GM19025 (cell line): ENCODE data around the gene GBE1.

ENCODE experiments used
- ATAC-seq: cut with Tn5 transposase; IDR thresholded peaks from one replicate; pipeline ENCODE4 v1.9.1; 2021; ENCODE audit warnings: mild to moderate bottlenecking, low read depth, moderate library complexity; ENCODE audit not compliant: unreplicated experiment

GBE1 gene

DNA sequence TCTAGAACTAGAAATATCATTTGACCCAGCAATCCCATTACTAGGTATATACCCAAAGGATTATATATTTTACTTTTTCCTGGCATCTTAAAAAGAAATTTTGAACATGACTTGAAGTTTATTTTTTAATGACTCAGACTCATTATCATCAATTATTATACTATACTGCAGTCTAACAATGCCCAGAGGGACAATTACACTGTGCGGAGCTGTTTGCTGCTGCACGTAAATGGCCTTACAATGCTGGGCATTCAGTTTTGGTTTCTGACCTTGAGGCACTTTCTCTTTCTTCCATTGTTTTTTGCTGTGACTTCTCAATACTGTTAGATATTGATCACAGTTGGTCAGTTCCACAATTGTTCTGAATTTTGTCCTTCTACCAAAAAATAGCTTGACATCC is 128.8 kb downstream of the GBE1 start:
- ATAC-seq = no peak

DNA sequence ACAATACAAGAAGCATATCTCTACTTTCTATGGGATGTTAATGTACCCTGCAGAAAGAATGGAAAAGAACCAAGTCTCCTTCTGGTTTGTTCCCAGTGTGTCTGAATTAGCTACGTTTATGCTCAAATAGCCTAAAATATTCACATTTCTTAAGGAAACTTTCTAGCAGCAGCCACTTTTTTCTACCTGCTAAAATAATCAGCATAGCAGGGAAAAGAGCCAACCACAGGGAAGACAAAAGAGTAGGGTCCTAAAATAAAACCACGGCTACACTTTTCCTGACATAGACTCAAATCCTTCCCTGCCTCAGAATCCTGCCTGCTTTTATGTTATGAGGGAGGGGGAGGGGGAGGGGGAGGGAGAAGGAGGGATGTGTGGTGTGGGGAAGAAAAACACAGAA is 136.7 kb downstream of the GBE1 start:
- no peak for ATAC-seq

DNA sequence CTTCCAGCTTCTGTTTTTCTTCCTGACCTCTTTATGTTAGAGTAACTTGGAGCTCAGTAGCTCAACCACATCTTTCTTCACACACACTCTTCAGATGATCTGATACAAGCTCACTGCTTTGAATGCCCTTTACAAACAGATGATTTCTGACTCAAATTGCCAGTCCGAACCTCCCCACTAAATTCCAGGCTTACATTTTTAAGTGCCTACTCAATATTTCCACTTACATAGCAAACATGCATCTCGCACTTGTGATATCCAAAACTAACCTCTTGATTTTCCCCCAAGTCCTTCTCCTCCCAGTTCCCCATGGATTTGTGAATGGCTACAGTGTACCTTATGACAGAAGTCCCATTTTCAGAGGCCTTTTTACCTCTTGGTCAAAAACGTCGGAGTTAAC is 139.1 kb downstream of the GBE1 start:
- ATAC-seq = no peak

DNA sequence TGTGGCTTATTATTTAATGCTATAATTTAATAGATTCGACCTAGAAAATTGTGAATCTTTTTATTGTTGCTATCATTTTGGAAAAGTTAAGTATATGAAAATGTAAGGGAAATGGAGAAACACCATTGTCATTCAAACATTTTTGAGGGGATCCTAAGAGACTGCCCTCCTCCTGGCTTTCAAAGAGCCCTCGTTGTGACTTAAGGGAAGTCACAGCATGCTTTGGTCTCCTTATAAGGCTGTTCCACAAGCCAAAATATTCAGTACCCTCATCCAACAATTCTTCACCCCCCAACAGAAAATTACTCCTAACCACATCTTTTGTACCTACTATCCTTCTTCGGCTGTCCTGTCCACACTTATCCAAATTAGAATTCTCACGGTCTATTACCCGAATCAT is 140.2 kb downstream of the GBE1 start:
- ATAC-seq = no peak

DNA sequence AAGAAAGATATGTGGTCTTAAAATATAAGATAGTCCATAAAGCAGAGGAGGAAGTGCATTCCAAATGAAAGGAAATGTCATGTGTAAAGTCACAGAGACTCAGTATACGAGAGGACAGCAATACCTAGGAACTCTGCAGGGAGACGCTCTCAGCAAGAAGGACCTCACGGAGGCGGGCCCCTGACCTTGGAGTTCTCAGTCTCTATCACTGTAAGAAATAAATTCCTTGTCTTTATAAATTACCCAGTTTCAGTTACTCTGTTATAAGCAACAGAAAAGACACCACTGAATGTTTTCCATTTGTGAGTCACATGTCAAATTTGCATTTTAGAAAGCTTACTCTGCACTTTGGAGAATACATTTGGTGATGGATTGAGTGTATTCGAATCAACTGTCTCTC is 140.6 kb downstream of the GBE1 start:
- ATAC-seq = no peak

DNA sequence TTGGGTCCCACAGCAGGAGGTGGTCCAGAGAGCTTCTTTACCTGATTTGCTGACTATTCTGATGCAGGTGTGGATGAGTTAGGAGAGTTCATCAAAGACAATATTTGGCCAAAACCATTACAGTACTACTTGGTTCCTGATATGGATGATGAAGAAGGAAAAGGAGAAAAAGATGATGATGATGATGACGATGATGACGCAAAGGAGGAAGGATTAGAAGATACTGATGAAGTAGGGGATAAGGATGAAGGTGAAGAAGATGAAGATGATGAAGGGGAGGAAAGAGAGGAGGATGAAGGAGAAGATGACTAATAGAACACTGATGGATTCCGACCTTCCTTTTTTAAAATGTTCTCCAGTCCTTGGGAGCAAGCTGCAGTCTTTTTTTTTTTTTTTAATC is 148.7 kb downstream of the GBE1 start:
- no peak for ATAC-seq

DNA sequence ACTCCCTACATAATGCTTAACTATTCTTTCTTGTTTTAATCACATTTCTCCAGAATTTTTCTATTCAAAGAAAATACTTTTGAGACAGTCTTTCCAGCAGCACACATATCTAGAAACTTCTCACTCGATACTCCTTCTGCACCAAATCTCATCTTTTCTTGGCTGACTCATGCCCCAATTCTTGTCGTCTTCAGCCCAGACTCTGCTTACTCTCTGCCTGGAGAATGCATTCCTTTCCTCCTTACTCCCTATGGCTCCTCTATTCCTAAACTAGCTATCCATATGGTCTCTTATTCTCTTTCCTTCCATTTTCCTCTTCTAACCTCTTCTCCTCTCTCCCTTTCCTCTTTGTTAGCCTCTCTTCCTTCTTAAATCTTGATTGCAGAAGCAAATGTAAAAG is 158.7 kb downstream of the GBE1 start:
- ATAC-seq = no peak

DNA sequence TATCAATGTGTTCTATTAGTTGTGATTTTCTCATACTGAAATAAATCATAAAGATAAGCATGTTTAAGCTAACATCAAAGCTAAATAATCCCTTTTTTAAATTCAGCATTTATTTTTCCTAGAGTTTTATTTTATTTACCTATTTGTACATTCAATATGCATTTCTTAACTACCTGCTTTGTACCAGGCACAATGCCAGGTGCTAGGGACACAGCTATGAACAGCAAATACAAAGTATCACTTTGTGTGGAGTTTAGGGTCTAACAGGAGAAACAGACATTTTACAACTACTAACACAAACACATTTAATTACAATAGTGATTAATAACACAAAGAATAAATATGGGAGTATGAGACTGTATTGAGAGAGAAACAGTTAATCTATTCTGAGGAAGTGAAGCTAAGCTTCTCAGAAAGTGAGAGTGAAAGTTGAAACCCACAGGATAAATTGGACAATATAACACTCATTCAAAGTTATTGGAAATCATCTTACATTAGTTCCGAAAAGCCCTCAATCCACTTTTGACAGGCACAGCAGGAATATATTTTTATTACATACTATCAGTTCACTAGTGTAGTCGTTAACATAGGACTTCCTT is 159.6 kb downstream of the GBE1 start:
- no peak for ATAC-seq

DNA sequence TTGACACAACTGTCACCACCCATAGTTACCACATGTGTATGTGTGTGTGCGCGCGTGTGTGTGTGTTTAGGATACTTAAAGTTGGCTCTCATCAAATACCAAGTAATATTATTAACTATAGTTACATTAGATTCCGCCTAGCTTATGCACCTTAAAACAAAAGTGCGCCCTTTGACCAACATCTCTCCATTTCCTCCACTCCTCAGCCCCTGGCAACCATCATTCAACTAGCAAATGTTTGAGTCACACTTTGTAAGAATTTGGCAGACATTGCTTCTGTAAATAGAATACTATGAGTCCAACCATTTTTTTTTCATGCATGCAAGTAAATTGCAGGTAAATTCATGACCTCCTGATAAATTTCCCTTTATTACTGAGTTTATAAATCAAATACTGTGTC is 169.3 kb downstream of the GBE1 start:
- ATAC-seq = no peak

DNA sequence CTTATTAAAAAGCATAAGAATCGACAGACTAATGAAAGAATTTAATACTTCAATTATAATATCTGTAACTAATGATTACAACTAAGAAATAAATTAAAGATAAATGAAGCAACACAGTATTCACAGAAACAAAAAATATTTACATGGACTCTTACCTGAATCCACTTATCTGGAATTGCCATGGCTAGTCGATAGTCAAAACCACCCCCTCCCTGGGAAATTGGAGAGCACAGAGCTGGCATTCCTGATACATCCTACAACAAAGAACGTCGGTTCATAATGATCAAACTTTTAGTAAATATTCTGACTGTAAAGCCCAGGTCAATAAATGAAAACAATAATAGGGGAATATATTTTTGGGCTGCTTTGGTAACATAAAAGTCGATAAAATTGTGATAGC is 175.5 kb downstream of the GBE1 start:
- ATAC-seq = no peak

DNA sequence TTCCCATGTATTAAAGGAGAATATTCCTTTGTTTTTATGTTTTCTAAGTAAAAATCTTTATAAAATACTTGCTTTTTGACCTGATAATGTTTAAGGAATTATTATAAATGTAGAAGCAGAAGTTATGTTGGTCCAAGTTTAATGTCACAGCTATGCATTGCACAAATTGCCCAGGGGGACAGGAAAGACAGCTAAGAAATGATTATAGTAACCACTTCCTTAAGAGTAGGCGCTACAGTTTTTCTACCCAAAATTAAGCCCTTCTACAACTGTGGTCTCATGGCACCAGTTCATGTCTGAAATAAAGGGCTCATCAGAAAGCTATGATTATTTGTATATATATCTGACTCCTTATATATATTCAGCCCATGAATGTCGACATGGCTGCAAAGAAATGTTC is 176.4 kb downstream of the GBE1 start:
- ATAC-seq = no peak

DNA sequence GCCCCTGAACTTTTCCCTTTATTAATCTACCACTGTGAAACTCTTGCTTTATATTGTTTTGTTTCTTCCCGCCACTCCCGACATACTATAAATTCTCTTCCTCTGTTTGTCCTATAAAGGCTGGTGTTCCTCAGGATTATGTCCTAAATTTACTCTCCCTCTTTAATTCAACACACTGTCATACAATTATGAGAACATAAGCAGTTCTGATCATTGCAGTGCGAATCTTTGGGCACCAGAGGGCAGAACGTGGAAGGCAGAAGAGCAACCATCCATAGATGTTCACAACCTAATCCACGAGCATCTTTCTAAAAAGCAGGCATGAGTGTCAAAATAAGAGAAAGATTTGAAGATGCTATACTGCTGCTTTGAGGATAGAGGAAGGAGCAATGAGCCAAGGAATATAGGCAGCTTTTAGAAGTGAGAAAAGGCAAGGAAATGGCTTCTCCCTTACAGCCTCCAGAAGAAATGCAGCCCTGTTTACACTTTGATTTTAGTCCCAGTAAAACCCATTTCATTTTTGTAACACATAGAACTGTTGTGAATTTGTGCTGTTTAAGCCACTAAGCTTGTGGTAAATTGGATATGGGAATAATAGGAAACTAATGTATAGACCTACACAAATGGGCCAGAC is 179.4 kb downstream of the GBE1 start:
- ATAC-seq = peak; percentile 86

DNA sequence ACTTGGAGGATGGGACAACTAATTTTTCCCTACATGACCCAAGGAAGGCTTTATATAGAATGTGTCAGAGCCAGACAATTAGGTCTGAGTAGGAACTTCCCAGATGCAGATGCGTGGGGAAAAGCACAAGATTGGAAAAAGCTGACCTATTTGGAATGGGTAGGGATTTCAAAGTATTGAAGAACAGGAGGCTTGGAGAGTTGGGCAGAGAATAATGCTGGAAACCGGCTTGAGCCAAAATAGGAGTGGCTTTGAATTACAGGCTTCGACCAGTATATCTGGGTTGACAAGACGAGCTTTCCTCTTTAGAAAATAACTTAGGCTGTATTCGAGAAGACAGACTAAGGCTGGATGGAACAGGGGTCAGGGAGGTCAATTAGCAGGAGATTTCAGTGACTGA is 181.1 kb downstream of the GBE1 start:
- no peak for ATAC-seq

DNA sequence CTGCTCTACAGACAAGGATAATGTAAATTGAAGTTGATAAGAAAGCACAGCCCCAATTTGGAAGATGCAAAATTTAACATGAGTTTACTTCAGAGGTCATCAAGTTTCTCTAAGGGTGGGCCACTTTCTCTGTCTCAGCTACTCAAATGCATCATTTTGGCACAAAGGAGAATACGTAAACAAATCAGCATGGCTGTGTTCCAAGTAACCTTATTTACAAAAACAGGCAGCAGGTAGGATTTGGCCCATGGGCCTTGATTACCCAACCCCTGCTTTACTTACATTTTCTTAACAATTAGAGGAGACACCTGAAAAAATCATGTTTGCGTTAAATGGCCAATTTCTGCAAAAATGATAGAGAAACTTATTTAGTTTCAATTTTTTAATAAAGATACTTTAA is 181.7 kb downstream of the GBE1 start:
- ATAC-seq = no peak

DNA sequence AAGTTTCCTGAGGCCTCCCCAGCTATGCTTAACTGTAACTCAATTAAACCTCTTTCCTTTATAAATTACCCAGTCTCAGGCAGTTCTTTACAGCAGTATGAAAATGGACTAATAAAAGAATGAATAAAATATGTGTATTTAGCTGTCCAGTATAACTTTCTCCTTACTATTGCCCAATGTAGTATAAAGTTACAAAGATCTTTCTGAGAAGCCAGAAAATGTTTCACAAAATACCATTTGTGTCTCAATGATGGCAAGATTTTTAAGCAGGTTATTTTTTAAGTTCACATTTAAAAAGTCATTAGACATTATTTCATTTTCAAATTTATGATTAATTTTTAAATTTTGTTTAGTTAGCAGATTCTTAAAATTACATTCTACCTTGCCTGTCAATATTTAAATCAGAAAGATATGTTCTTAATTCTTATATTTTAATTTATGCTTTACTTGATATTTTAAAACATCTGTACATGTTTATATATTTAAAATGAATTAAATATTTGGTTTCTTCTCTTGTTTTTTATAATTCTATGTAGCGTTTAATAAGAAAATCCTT is 189.2 kb downstream of the GBE1 start:
- no peak for ATAC-seq

DNA sequence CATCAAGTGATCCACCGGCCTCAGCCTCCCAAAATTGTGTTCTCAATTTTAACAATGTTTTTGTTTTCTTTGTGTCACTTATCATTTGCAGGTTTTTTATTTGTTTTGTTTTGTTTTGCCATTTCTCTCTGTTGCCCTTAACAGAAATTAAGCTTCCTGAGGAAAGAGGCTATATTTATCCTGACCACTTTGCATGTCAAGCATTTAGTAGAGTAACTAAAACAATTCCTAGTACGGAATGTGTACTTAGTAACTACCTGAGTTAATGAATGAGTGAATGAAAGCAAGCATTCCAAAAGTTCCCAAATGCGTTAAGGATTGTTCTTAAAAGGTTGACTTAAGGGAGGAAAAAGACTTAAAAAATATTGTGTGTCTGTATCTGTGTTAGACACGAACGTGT is 193.1 kb downstream of the GBE1 start:
- ATAC-seq = no peak

DNA sequence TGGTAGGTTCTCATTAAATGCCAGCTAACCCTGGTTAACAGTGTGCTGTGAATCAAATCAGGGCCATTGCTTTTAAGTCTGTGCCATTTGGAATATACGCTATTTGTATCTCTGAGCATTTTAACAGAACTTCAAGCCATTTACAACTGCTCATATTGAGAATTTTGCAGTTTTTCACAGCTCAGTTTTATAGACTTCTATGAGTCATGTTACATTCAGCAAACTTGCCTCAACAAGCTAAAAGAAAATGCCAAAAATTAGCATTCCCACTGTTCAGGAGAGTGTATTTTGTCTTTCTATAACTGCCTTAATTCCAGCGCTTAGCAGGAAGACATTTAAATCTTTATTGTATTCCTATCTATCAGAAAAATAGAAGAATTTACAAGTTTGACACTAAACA is 196.4 kb downstream of the GBE1 start:
- no peak for ATAC-seq

DNA sequence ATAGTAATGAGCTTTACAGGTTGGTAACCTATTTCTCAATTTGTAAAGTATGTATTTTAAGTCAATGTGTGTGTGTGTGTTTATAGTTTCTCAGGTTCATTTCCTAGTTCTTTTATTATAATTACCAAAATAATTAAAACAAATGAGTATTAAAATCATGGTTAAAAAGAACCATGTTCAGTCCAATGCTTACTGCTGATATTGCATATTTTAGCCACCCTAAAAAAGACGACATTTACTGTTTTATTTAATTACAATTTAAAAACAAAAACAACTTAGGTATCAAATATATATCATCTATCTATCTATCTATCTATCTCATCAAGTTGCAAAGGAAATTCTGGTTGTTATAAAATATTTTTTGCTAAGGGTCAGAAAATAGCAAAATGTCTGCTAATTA is 203.3 kb downstream of the GBE1 start:
- no peak for ATAC-seq

DNA sequence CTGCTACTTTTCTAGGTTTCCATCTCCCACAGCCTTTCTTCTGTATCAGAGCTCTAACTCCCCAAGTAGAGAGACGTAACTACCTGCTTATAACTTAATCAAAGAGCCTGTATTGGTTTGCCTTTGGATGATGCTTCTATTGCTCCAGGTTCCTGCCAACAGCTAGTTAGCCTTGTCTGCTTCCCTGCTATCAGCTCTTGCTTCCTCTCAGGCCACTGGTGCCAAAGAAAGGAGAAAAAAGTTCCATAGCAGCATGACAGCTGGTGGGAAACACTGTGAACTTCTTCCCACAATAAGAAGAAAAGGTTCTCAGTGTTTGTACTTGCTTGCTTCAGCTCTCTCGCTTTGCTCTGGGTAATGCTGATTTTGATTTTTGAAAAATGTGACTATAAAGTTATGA is 206.6 kb downstream of the GBE1 start:
- ATAC-seq = no peak

DNA sequence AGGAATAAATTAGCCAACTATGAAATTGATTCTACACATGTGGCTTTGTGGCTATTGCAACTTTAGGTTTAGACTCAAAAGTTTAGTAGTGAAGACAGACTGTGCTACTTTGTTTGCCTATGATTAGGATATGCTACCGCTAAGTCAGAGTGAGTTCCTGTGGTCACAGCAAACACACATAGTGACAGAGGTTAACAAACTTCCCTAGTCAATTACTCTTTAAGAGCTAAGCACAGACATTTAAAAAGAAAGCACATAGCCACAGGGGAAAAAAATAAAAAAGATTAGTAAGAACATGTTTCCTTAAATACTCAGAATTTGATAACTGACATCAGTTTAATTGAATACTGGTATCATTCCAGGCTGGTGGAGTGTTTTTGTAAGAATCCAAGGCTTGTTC is 207.1 kb downstream of the GBE1 start:
- ATAC-seq = no peak

DNA sequence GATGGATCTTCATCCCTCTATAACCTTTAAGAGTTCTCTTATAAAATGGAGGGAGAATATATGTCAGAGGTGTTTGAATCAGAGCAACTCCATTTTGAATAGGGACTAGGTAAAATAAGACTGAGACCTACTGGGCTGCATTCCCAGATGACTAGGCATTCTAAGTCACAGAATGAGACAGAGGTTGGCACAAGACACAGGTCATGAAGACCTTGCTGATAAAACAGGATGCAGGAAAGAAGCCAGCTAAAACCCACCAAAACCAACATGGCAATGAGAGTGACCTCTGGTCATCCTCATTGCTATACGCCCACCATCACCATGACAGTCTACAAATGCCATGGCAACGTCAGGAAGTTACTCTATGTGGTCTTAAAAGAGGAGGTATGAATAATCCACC is 211.0 kb downstream of the GBE1 start:
- no peak for ATAC-seq

DNA sequence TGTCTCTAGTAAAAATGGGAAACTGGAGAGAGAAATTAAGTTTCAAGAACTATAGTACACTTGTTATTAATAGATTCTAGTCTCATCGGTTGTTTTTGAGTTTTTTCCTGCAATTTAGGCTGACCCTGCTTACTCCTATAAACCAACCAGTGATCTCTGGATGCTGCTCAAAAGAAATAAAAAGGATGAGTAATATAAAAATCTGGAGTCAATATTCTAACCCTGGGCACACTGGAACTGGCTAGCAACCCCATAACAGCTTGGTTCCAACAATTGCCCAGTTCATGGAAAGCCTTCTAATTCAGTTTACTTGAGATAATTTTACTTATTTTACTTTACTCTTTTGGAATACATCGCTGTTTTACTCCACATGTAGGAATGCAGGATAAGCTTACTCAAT is 211.6 kb downstream of the GBE1 start:
- ATAC-seq = no peak

DNA sequence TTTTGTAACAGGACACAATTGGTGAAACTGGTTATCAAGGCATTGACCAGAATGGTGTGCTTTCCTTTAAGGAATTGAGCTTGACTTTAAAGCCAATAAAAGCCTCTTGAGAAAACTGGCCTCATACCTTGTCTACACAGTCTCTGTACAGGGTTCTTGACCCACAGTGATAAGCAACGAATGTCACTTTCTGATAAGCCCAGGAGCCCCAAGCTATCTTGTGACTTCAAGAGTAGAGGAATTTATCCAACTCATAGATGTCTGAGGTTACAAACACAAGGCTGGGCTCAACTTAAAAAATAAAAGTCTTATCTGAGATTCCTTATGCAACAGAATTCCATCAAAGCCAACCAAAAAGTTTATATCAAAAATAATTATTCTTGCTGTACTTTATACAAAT is 212.1 kb downstream of the GBE1 start:
- ATAC-seq = no peak
